Measurements from ENCODE around the gene DNPH1.

GRCh38 chr6:43257367-43258145 is 28.3 kb upstream of the DNPH1 start:
- TF ChIP-seq, protein P1, sequence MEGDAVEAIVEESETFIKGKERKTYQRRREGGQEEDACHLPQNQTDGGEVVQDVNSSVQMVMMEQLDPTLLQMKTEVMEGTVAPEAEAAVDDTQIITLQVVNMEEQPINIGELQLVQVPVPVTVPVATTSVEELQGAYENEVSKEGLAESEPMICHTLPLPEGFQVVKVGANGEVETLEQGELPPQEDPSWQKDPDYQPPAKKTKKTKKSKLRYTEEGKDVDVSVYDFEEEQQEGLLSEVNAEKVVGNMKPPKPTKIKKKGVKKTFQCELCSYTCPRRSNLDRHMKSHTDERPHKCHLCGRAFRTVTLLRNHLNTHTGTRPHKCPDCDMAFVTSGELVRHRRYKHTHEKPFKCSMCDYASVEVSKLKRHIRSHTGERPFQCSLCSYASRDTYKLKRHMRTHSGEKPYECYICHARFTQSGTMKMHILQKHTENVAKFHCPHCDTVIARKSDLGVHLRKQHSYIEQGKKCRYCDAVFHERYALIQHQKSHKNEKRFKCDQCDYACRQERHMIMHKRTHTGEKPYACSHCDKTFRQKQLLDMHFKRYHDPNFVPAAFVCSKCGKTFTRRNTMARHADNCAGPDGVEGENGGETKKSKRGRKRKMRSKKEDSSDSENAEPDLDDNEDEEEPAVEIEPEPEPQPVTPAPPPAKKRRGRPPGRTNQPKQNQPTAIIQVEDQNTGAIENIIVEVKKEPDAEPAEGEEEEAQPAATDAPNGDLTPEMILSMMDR (IDR thresholded peaks at IDR 0.05; ENCODE audit: extremely low read depth in 1 of 2, insufficient read depth in 1 of 2, low read depth in 1 of 2, low read length in 2 of 2): no peak
- no peak for TF ChIP-seq EZH2 (IDR thresholded peaks at IDR 0.05; ENCODE audit: borderline replicate concordance, low read depth, low read length, severe bottlenecking)
- TF ChIP-seq MAX (IDR thresholded peaks at IDR 0.05; ENCODE audit: insufficient read depth, insufficient read length): no peak
- TF ChIP-seq POLR2AphosphoS5 (IDR thresholded peaks at IDR 0.05; ENCODE audit: insufficient read depth, low read depth, low read length): no peak
- no peak for TF ChIP-seq POLR2A (IDR thresholded peaks at IDR 0.05; ENCODE audit: low read depth, low read length)
- no peak for TF ChIP-seq JUN (IDR thresholded peaks at IDR 0.05; ENCODE audit: borderline replicate concordance, insufficient read depth, insufficient read length, low read depth)
- no peak for TF ChIP-seq MYC (IDR thresholded peaks at IDR 0.05; ENCODE audit: low read depth, low read length)
